ENCODE data around the gene SLC25A13.
"Not testable (repeated sequence)": the region's sequence is repeated elsewhere in the genome, so short reads cannot be mapped to it uniquely, and the experiment has no call there.

Gene SLC25A13

GRCh38 chr7:96321658-96322372 lies at the start of gene SLC25A13:
Gene SLC25A13 (minus strand): TSS chr7:96322098. CDS start chr7:96321956, 142 bp downstream.
- DNase-seq = peak; percentile 99

DNA sequence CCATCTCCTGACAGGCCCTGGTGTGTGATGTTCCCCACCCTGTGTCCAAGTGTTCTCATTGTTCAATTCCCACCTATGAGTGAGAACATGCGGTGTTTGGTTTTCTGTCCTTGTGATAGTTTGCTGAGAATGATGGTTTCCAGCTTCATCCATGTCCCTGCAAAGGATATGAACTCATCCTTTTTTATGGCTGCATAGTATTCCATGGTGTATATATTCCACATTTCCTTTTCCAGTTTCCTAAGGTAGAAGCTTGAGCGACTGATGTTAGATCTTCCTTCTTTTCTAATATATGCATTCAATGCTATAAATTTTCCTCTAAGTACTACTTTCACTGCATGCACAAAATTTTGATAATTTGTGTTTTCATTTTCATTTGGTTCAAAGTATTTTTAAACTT lies 44.0 kb upstream of the SLC25A13 start:
- not testable (repeated sequence) for DNase-seq

GRCh38 chr7:96361116-96361857 lies 39.4 kb upstream of the SLC25A13 start:
- no peak for DNase-seq

DNA sequence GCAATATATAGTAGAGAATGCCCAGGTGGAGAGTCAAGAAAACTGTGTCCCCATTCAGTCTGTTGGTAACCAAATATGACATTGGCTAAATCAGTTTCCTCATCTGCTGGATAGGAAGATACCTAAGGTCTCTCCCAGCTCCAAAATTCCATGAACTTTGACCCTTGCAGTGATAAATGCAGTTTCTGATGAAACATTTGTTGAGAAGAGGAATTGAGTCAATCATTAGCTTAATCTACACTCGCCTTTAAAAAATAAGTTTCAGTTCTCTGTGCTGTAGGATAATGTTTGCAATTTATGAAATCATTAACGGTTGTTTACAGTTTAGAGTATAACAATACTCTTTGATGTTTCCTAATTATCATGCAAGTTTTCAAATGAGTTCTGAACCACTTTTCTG lies 38.0 kb upstream of the SLC25A13 start:
- DNase-seq = no peak

DNA sequence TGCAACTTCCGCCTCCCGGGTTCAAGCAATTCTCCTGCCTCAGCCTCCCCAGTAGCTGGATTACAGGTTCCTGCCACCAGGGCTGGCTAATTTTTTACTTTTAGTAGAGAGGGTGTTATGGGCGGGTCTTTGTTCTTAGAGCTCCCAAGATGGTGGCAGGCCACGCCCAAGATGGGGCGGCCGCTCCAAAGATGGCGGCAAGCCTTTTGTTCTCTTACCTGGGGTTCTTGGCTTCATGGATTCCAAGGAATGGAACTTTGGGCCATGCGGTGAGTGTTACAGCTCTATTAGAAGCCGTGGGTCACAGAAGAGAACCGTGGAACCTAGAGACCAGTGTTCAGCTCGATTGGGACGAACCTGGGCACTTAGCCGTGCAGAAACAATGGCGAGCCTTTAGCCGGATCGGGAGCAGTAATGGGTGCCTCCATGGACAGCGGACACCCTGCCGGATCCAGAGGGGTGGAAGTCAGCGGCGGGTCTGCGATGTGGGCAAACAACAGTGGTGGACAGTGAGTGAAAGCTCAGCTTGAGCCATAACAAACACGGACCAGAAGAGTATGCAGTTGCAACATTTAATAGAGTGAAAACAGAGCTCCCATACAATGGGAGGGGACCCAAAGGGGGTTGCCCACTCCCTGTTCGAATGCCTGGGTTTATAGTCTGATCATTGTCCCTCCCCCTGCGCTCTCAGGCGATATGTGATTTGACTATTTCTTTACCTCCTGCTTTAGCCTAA lies 36.5 kb upstream of the SLC25A13 start:
- not testable (repeated sequence) for DNase-seq

DNA sequence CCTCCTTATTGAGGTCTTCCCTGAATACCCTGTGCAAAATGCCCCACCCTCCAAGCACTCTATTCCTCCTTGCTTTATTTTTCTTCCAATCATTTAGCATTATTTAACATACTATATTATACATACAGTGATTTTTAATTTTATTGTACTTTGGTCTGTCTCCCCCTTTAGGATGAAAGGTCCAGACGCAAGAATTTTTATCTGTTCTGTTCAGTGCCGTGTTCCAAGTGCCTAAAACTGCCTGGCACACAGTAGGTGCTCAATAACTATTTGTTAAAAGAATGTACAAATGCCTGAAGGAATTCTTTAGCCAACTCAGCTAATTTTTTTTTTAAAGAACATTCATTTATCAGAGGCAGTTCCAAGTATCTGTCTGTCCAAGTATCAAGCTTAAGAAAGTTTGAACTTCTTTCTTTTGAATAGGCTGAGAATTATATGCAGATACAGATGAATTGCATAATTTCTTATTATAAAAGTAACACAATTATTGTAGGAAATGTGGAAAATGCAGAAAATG lies 34.1 kb upstream of the SLC25A13 start:
- no peak for DNase-seq

DNA sequence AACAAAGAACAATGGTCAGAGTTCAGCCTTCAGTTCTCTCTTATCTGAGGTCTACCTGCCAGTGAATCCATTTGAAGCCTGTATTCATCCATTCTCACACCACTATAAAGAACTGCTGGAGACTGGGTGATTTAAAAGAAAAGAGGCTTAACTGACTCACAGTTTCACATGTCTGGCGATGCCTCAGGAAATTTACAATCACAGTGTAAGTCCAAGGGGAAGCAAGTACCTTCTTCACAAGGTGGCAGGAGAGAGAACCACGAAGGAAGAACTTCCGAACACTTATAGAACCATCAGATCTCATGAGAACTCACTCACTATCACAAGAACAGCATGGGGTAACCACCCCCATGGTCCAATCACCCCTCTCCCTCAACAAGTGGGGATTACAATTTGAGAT lies 33.0 kb upstream of the SLC25A13 start:
- no peak for DNase-seq

DNA sequence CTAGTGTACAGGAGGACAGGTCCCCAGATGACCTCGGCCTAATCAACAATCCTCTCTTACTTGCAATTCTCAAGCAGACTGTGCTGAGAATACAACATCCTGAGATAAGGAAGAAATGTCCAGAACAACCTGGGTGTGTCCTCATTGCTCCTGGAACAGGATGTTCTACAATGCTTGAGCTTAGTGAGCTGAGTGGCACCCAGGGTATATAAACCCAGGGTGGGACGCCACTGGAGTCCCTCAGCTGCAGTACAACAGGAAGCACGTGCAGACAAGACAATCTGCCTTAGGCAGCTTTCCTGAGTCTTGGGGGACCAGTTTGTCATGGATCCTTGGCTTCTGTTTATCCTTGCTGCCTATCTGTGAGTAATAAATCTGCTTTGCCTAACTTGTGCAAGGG lies 27.7 kb upstream of the SLC25A13 start:
- no peak for DNase-seq

DNA sequence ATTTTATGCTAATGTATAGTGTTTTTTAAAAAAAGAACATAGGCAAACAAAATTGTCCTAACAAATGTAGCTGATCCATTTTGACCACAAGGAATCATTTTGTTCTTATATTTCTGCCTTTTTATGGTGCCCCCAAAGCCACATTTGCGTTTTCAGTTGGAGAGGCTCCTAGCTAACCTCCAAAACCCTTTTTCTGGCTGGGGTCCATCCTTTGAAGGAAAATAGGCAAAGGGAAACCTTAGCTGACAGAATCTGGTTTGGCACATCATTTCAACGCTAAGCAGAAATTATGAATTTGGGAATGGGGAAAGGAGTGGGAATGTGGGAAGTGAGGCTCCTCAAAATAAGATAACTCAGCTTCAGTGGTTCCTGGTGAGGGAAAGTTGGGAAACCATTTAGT lies 25.6 kb upstream of the SLC25A13 start:
- DNase-seq = no peak

DNA sequence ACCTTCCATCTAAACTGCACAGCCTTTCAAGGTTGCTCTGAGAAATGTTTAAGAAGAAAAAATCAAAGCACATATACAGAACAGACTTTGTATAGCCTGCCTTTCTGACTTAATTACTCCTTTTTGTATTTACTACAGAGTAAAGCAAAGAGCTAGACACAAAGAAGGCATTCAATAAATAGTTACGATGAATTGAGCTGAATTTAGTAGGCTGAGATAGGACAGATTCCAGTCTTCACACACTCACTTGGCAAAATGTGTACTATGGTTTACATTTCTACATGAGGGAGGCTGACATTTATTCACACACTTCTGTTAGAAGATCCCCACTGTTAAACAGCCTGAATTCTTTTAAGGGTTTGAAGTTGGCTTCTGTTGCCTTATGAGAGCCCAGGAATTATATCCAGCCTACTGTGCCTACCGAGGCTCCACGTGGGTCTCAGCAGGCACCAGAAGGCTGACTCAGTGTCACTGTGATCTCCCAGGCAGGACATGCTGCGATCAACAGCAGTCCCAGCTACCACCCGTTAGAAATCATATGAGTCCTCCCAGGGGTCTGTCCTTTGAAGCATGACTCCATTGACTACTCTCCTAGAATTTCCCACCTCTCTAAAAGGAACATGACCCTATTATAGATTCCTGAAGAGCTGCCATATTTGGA lies 24.5 kb upstream of the SLC25A13 start:
- DNase-seq = no peak

DNA sequence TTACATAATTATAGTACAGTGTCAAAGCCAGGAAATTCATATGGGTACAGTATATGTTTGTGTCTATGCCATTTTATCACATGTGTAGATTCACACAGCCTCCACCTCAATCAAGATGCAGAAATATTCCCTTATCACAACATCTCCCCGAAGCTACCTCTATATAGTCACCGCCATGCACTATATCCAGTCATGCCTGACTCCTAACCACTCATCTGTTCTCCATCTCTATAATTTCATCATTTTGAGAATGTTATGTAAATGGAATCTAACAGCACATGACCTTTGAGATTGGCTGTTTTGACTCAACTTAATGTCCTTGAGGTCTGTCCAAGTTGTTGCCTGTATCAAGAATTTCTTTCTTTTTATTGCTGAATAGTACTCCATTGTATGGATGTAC lies 22.3 kb upstream of the SLC25A13 start:
- DNase-seq = no peak

DNA sequence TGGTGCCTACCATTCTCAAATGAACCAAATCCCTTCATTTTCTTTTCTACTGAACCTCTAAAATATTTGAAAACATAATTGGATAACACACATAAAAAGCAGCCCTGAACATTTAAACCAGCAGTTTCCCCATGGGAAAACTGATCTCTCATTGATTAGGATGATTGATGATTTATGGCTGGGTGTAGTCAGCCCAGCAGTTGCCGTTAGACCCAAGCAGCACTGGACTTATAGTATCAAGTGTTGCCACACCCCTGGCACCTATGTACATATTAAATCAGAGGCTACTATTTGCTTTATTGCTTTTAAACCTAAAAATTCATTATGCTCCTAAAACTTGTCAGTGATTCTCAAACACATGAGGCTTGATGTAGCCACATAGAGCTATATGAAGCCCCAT lies 20.2 kb upstream of the SLC25A13 start:
- no peak for DNase-seq

- no peak for DNase-seq
Observed at GRCh38 chr7:96337519-96337918, 15.6 kb upstream of the SLC25A13 start.

- DNase-seq = no peak
Observed at GRCh38 chr7:96332325-96332724, 10.4 kb upstream of the SLC25A13 start.

GRCh38 chr7:96331775-96332174 lies 9.9 kb upstream of the SLC25A13 start:
- no peak for DNase-seq

DNA sequence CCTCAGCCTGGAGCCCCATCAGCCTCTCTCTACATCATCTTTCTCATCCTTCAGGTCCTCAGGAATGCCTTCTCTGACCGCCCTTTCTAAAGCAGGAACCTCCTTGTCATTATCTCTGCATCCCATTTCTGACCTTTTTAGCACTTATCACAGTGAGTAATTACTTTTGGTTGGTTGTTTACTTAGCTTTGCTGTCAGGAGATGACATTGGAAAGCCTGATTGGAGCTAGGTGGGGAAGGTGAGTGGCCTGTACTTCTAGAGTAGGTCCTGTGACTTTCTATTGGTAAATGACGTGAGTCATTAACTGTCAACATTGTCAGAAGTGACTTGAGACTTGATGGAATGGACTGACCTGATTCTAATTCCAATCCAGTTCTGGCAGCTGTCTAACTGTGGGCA lies 9.3 kb upstream of the SLC25A13 start:
- peak; percentile 87 for DNase-seq

DNA sequence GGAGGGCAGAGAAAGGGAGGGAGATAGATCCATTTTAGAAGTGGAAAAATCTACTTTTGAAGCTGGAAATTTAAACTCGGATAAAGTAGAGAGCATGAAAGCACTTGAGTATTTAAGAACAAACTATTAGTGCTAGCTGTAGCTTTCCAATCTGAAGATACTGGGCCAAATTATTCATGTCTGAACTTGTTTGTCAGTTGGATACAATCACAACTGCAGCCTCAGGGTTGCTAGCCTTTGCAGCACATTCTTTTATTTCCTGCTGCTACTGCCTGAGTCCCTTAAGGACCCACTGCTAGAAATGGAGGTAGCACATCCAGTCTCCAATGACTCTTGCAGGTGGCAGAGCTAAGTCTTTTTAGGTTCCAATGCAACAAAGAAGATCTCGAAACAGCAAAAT lies 8.3 kb upstream of the SLC25A13 start:
- no peak for DNase-seq

GRCh38 chr7:96329241-96329640 lies 7.3 kb upstream of the SLC25A13 start:
- DNase-seq = peak; percentile 14

- DNase-seq = no peak
Observed at GRCh38 chr7:96328016-96328415, 6.1 kb upstream of the SLC25A13 start.

GRCh38 chr7:96327429-96327828 lies 5.5 kb upstream of the SLC25A13 start:
- DNase-seq = peak; percentile 81

DNA sequence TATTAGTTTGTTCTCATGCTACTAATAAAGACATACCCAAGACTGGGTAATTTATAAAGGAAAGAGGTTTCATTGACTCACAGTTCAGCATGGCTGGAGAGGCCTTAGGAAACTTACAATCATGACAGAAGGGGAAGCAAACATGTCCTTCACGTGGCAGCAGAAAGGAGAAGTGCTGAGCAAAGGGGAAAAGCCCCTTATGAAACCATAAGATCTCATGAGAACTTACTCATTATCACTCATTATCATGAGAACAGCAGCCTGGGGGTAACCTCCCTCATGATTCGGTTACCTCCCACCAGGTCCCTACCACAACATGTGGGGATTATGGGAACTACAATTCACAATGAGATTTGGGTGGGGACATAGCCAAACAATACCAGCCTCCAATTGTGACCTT lies 4.9 kb upstream of the SLC25A13 start:
- not testable (repeated sequence) for DNase-seq

DNA sequence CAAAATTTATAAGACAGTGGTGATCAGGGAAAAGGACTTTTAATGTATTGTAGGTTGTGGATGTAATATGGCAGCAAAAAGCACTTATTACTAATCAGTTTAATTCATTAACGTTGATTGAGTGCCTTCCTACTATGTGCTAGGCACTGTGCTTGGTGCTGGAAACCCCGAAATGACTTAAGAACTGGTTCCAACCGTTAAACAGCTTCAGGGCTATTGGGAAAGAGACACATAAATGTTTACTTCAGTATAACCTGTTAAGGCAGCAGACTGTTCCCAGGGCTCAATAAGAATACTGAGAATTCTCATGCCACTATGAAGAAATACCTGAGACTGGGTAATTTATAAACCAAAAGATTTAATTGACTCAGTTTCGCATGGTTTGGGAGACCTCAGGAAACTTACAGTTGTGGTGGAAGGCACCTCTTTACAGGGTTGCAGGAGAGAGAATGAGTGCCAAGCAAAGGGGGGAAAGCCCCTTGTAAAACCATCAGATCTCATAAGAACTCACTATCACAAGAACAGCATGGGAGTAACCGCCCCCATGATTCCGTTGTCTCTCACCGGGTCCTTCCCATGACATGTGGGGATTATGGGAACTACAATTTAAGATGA lies 1.1 kb upstream of the SLC25A13 start:
- no peak for DNase-seq

GRCh38 chr7:96322373-96322695 lies 436 bp upstream of the SLC25A13 start:
- DNase-seq = no peak

All from DMS53 (cell line).